UCSD-AML1 (cell line): ENCODE measurements around the gene SRI.
"Not testable (repeated sequence)": the region's sequence is repeated elsewhere in the genome, so short reads cannot be mapped to it uniquely, and the experiment has no call there.

Experiments used
- DNase-seq: peaks from one replicate; lab custom pipeline; 2025; ENCODE audit not compliant: unreplicated experiment; lab: John Stamatoyannopoulos, UW

Gene SRI, protein sequence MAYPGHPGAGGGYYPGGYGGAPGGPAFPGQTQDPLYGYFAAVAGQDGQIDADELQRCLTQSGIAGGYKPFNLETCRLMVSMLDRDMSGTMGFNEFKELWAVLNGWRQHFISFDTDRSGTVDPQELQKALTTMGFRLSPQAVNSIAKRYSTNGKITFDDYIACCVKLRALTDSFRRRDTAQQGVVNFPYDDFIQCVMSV

DNA sequence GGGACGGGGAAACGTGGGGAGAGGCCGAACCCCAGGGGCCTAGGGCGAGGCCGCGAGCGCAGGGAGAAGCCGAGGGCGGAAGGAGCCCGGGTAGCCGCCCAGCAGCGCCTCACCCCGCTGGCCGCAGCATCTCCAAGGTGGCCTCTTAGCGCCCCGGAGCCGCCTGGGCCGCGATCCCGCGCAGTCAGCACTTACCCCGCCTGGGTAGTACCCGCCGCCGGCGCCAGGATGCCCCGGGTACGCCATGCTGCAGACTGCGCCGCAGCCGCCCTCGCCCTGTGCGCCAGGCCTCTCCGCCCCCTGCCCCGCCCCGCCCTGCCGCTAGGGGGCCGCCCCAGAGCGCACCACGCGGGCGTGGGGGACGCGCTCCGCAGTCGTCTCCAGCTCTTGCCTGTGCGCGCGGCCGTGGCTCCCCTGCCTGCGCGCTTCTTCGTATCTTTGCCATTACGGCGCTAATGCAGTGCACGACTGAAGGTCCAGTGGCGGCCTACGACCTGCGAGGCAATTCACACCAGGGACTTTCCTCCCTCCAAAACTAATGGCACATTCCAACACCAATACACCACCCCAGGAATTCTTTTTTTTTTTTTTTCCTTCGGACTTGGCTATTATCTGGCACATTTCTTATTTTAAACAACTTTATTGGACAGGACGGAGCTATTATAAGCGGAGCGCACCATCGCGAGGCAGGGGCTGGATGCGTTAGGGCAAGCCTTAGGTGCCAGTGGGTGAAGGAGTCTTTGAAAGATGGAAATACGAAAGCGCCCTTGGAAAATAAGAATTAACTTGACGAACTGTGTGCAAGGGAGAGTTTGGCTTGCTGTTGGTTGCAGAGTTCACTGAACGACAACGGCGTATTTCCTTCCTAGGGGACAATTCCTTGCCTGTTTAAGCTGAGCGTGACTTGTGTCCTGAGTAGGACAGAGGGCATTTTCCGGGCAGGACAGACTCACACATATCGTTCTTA lies at the start of gene SRI:
Gene SRI, minus strand, starts transcription at position 258 of the 967 bp plus-strand sequence. Its CDS starts 12 bp downstream, at position 246.
- DNase-seq, result peak; percentile 82

DNA sequence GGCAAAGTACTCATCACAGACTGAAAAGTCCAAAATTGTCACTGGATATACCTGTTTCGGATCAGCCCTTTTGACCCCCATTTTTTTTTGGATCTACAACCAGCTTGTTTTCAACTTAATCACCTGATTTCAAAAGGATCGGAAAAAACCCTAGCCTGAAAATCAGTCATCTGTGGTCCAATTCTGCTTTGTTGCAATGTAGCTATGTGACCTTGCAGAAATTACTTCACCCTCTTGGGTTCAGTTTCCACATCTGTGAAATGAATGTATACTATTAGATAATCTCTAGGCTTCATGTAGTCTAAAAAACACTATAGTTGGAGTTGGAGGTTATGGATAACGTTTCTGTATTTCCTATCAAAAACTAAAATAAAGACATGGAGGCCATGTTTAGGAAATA lies 49.7 kb upstream of the SRI start:
- DNase-seq, result no peak

DNA sequence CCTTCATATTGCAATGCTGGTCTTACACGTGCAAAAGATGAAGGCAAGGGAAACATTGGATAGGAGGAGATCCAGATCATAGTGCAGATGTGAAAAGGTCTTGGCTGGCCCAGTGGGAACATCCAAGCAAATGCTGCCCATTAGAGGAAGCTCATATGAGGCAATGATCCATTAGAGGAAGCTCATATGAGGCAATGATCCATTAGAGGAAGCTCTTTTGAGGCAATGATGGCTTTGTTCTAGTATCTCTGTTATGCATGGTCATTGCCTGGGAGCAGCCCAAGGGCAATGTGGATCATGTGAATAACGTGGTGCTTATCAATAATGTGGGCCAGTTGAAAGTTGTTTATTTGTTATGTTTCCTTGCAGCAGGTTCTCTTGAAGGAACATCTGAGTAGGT lies 49.0 kb upstream of the SRI start:
- DNase-seq, result no peak

DNA sequence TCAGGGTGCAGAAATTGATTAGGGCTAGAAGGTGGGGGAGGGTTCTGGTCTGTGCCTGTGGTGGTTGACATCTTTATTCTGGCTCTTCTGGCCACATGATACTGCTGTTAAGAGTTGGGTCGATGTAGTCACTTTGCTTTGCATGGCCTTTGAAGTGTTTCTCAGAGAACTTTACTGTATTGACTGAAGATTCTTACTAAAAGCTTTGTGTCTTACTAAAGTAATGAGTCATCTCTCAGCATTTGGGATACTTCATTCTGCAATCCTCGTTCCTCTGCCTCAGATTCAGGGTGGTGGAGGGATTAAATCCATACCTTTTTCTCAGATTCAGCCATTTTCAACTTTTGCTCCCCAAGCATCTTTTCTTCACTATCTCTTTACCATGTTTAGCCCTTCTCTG lies 48.2 kb upstream of the SRI start:
- no peak for DNase-seq

DNA sequence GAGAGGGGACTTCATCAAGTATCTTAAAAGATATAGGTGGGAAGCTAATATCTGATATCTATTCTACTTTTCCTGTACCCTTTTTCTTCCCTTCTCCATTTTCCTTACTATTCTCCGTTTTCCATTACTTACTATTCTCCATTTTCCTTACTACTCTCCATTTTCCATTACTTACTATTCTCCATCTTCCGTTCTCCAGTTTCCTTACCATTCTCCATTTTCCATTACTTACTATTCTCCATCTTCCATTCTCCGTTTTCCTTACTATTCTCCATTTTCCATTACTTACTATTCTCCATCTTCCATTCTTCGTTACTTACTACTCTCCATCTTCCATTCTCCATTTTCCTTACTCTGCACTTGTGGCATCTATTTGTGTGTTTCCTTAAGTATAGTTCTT lies 47.6 kb upstream of the SRI start:
- DNase-seq, result no peak

DNA sequence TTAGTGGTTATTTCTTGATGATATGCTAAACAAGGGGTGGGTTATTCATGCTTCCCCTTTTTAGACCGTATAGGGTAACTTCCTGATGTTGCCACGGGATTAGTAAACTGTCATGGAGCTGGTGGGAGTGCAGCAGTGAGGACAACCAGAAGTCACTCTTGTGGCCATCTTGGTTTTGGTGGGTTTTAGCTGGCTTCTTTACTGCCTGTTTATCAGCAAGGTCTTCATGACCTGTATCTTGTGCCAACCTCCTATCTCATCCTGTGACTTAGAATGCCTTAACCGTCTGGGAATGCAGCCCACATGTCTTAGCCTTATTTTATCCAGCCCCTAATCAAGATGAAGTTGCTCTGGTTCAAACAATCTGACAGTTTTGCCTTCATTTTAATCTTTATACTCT lies 45.1 kb upstream of the SRI start:
- DNase-seq, result not testable (repeated sequence)

DNA sequence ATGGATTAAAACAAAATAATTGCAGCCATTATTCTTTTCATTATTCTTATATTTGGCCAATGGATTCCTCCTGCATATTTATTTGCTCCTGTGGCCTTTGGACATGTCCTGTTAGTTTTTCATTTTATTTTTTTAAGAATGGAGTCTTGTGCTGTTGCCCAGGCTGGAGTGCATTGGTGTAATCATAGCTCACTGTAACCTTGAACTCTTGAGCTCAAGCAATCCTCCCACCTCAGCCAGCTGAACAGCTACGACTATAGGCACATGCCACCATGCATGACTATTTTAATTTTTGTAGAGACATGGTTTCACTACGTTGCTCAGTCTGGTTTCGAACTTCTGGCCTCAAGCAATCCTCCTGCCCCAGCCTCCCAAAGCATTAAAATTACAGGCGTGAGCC lies 42.7 kb upstream of the SRI start:
- DNase-seq, result no peak

DNA sequence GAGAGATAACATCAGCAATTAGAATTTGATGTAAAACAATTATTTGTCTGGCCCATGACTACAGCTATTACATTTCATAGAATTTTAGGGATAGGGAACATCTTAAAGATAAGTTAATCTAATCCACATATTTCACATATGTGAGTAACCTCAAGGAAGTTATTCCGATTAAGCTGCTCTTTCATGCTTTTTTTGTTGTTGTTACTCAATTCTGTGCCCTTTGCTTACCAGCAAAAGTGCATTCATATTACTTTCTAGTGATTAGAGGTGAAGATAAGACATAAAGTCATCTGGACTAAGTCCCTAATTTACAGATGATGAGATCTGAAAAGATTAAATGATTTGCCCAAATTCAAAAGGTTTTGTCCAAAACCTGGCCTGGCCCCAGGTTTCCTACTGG lies 40.9 kb upstream of the SRI start:
- DNase-seq, result no peak

DNA sequence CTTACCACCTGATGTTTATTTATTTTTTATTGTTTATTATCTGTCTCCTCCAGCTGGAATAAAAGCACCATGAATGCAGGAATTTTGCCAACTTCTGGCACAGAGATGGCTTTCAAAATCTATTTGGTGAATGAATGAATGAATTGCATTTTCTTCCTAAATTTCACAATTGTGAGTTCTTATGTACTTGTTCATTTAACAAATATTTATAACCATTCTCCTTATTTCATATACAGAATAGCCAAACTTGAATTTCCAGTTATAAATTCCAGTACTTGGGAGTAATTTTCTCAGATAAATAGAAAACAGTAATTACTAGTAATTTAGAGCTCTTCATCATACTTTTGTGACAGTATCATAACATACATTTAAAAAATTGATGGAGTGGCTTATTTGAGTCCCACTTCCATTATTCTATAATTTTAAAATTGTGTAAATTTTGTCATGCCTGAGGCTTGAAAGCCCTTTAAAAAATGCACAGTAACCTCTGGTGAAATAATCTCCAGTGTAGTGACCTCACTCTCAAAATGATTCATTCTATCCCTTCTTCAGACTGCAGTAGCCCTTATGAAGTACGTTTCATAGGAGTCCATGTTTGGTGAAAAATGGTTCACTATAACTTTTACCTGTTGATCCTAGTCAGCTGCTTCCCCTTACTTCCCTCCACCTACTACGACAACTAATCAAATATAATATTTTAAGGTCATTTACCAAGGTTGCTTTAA lies 40.0 kb upstream of the SRI start:
- no peak for DNase-seq

DNA sequence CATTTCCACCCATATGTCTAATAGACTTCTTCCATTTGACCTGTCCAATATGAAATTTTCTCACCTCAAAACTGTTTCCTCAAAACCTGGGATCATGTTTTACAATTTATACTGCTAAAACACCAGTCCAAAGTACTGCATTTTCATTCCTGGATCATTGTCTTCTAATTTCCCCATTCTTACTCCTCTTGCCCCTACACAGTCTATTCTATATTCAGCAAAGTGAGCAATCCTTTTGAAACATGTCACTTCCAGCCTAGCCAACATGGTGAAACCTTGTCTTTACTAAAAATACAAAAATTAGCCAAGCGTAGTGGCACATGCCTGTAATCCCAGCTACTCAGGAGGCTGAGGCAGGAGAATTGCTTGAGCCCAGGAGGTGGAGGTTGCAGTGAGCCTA lies 38.5 kb upstream of the SRI start:
- not testable (repeated sequence) for DNase-seq

DNA sequence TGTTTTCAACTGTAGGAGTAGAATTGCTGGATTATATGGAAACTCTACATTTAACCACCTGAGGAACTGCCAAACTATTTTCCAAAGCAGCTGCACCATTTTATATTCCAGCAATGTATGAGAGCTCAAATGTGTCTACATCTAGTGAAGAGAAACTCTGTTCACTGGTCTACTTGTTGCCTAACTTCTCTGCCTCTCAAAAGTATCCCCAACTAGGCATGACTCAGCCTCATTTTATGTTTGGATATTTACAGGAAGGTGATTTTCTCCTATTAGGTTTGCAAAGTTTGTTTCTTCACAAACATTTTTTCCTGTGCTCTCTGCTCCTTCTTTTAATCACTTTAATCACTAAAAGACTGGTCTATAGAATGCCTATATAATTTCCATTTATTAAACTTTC lies 37.1 kb upstream of the SRI start:
- no peak for DNase-seq

DNA sequence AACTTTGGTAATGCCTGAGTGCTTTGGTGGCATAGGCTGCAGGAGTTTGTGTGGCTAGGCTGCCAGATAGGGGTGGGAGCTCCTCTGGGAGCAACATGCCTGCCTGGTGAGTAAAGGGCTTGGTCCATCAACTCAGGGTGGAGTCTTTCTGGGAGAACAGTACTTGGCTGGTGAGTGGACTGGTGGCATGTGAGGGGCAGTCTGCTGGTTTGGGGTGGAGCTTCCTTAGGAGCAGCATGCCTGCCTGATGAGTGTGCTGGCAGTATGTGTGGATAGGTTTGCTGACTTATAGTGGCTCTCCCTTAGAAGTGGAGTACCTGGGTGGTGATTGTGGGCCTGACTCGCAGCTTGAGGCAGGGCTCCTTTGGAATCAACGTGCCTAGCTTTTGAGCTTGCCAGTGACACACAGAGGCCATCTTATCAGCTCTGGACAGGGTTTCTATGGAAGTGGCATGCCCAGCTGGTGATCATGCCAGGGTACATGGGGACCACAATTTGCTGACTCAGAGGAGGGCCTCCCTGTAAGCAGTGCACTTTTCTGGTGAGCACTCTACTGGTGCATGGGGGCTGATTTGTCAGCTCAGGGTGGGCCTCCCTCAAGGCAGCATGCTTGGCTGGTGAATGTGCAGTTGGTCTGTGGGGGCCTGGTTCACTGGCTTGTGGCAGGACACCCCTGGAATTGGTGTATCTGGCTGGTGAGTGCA lies 35.0 kb upstream of the SRI start:
- no peak for DNase-seq

DNA sequence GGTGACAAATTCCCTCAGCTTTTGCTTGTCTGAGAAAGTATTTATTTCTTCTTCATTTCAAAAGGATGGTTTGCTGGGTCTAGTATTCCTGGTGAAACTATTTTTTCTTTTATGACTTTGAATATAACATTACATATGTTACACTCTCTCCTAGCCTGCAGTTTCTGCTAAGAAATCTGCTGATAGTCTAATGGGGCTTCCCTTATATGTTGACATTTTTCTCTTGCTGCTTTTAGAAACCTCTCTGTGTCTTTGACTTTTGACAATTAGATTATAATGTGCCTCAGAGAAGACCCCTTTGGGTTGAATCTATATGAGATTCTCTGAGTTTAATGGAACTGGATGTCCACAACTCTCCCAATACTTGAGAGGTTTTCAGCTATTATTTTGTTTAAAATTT lies 33.8 kb upstream of the SRI start:
- DNase-seq, result no peak

DNA sequence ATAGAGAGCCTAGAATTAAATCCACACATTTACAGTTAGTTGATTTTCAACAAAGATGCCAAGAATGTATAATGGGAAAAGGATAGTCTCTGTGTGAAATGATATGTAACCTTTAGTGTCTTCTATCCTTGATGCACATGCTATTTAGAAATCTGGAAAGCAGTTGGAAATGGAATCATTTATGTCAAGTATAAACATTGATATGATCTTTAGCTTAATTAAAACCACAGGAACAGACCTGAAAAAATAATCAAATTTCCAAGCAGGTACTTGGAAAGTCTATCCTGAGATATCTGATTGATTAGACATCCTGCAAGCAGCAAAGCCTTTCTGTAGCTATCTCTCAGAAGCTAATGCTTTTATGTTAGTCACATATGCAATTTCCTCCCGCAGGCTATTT lies 24.4 kb upstream of the SRI start:
- no peak for DNase-seq

DNA sequence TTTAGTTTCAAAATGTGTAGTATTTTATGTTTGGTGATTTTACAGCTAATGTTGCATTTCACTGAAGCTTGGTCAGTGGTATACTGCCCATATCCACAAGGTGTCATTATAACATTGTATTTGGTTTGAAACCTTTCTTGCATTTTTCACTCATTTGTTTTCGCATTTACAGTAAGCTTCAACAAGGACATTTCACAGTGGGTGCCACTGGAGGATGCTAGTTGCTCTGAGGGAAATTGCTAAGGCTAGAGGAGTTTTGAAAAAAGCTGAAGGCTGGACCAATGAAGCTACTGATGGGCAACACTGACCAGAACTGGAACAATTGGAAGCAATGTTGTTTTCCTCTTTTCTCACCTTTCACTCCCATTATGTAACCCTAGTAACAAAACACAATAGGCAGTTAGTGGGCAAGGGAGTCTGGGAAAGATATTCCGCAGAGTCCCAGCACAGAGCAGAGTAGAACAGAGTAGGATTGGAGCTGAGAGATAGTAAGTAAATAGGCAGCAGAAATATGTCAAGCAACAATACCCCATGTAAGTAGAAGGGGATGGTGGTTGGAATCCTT lies 23.6 kb upstream of the SRI start:
- DNase-seq, result no peak

DNA sequence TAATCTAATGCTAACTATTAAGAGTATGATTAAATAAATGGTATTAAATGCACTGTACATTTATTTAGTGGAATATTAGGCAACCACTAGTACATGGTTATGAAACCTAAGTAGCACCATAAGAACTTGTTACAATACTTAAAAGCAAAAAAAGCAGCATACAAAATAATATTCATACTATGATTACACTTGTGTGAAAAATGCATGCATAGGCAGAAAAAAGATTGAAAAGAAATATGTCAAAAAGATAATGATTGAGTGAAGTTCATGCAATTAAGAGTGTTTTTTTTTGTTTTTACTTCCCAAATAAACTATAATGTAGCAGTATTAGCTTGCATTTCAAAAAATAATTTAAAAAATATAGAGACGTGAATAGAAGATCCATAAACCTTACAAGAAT lies 20.0 kb upstream of the SRI start:
- no peak for DNase-seq

DNA sequence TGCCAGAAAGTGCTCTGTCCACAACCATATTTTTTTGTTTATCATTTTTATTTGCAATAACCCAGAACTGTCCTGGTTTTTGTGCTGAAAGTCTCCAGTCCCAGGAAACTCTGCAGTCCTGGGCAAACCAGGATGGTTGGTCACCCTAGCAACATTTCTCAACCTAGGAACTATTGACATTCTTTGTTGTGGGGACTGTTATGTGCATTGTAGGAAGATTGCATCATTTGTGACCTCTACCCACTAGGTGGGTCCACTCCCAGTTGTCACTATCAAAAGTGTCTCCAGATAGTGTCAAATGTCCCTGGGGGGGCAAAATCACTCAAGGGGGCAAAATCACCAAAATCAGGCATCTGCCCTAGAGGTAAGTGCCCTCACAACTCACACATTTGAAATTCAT lies 14.0 kb upstream of the SRI start:
- no peak for DNase-seq

DNA sequence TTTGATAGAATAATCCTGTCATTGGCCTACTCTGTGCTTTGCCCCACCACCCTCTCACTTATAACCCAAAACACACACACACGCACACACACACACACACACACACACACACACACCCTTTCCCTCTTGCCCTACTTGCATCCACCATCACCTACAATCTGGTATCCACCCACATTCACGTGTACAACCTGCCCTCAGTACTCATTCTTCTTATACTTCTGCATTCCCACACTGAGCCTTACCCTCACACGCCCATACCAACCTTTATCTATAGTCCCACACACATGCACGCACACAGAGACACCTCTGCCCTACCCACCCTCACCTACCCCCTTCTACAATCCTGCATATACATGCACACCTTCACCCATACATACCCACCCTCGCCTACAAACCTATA lies 10.8 kb upstream of the SRI start:
- no peak for DNase-seq

DNA sequence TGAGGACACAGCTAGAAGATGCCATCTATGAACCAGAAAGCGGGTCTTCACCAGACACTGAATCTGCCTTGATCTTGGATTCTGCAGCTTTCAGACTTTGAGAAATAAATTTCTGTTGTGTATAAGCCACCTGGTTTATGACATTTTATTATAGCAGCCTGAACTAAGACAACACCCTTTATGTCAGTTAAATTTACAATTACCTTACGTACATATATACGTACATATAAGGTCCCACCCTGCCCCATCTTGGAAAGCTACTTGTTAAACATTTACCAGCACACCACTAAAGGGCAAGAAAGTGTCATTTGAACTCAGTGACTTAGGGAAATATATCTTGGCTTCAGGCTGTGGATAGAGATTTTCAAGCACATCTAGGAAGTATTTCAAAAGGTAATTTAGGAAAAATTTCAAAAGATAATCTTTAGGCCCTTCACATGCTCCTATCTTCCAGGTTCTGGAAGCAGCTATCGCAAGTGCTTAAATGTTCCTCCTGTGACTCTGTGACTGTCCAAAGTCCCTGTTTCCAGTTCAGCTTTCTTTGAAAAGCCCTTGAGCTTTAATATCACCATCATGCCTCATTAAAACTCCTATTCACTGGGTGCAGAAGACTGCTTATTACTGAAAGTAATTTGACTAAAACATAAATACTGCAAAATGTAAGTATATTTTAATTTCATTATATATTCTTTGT lies 9.6 kb upstream of the SRI start:
- DNase-seq, result no peak

DNA sequence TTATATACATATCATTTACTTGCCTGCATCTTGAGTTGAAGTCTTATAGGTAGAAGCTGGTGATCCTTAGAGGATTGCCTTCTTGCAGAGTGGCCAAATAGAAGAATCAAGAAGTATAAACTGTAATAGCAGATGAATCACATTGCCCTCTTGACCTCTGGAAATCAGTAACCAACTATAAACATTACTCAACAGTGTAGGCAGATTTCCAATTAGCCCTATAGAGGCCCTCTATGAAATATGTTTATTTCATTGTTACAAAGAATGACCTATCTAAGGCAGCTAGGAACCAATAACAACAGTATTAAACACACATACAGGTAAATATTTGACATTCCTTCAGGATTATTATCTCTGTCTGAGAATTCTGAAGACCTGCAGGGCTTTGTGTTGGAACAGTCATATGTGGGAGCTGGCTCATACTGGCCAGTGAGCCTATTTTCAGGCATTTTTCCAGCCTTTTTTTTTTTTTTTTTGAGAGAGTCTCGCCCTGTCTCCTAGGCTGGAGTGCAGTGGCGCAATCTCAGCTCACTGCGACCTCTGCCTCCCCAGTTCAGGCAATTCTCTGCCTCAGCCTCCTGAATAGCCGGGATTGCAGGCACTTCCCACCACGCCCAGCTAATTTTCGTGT lies 7.2 kb upstream of the SRI start:
- no peak for DNase-seq
